Effector CD4-positive, alpha-beta T cell (primary cell): ENCODE measurements around the gene PPP1R26.
"Not testable (repeated sequence)": the region's sequence is repeated elsewhere in the genome, so short reads cannot be mapped to it uniquely, and the experiment has no call there.

Experiments used
- DNase-seq: peaks from one replicate; pipeline ENCODE4 v3.0.0-alpha.2; 2020

Gene PPP1R26

GRCh38 chr9:135505406-135506187 lies 26.0 kb downstream of the PPP1R26 start:
- no peak for DNase-seq

DNA sequence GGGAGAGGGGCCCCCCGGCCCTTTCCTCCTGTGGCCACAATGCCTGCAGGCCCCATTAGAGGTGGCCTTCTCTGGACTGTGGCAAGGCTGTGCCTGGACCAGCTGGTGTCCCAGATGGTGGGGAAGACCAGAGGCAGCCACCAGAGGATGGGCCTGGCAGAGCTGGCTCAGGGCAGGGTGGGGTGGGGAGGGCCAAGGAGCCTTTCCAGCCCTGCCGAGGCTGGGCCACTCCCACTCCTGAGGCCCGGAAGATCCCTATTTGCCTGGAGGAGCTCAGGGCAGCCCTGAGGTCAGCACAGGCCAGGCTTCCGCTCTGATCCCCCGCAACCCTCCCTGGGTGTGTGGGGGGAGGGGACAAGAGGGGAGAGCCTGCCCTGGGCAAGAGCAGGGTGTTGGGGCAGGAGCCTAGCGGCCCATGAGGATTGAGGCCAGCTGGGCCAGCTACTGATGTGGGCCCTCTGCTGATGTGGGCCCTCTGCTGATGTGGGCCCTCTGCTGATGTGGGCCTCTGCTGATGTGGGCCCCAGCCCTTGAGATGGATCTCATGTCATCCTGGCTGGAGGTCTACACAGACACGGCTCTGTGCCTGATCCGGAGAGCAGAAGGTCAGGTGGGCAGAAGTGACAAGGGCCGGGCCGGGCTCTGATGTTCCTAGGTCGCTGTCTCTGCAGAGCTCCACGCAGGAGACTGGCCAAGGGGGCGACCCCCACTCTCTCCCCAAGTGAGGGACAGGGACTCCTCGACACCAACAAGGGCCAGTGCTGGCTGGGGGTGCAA lies 26.9 kb downstream of the PPP1R26 start:
- no peak for DNase-seq

DNA sequence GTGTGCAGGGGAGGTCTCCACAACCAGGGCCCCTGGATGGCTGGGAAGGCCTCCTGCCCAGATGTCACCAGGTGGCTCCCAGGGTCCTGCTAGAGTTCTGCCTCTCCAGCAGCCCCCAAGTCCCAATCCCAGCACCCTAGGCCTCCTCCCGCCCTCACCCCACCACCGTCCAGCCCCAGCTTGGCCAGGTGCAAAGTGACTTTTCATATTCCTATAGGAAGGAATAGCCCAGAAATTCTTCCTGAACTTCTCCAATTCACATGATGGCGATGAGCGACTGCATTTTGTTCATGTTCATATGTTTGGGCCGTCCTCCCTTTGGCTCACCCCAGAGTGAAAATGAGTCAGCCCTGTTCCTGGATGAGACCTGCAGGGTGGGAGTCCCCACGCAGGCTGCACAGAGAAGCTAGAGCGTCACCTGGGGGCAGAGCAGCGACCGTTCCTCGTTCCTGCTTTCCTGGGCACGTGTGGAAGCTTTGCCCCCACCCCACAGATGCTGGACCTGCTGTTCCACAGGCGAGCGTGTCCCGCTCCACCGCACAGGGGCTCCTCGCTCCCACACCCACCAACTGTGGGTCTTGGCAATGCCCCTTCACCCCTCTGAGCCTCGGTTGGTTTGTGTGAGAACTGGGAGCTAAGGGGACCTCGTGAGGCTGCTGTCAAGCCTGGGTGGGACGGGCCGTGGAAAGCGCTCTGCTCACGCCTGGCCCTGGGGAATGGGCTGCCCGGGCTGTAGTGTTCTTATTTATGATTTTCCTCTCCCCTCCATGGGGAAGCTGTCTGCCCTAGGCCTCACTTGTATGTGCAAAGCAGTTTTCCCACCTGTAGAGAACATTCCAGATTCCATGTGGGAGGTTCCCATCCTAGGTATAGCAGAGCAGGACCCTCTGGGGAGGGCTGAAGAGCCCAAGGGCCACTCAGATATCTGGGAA lies 27.8 kb downstream of the PPP1R26 start:
- no peak for DNase-seq

DNA sequence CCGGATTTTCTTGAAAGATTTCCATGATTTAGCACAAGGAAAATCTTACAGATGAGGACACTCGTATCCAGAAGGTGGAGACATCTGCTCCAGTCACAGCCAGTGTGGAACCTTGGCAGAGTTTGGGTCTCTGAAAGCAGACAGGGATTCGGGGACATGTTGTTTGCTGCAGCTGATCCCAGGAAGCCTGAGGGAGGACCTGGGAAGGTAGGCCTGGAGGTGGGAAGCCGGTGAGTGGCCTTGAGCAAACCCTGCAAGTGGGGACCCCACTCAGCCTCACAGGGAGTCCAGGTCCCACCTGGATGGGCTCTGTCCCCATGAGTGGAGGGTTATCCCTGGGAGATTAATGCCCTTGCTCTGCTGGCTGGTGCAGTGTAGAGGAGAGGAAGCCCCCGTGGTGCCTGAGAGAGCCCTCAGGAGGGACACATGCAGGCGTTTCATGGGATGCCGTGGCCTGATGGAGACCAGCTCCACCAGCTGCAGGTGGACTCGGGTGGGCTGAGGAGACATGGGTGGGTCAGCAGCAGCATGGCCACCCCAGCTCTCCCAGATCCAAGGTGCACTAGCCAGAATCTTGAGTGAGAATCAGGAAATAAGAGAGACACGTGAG lies 28.7 kb downstream of the PPP1R26 start:
- no peak for DNase-seq

DNA sequence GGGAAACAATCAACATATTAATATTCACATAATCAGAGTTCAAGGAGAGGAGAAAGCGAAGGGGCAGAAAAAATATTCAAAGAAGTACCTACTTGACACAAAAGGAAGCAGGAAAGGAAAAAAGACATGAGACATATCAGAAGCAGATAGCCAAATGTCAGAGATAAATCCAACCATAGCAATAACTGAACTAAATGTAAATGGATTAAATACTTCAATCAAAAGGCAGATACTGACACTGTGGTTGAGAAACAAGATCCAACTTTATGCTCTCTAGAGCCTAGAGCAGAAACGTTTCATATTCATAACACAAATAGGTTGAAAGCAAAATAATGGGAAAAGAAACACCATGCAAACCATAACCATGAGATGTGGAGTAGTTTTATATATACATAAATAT lies 29.9 kb downstream of the PPP1R26 start:
- DNase-seq: no peak

- no peak for DNase-seq
These were observed 32.6 kb downstream of the PPP1R26 start for GRCh38 chr9:135512241-135512603.

GRCh38 chr9:135512904-135513303 lies 33.3 kb downstream of the PPP1R26 start:
- no peak for DNase-seq

DNA sequence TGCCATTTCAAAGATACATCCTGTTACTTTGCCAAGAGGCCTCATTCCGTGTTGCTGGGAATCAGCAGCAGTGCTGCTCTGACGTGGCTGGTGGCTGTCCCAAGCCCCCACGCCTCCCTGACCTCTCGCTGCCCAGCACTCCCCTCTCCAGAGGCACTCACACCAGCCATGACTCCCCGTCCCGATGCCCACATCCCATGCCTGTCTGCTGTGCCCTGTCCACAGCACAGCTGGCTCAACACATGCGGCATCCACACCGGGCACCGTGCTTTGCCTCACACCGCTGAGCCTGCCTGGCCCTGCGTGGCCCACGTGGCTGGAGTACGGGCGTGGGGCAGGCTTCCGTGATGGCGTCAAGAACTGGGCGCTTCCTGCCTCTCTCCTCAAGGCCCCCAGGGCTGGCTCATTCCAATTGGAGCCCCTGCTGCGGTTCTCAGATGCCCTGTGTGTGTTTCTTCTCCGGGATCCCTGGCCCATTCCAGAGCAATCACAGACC lies 33.8 kb downstream of the PPP1R26 start:
- DNase-seq: no peak

- DNase-seq: not testable (repeated sequence)
These were observed 34.3 kb downstream of the PPP1R26 start for GRCh38 chr9:135513906-135514305.

DNA sequence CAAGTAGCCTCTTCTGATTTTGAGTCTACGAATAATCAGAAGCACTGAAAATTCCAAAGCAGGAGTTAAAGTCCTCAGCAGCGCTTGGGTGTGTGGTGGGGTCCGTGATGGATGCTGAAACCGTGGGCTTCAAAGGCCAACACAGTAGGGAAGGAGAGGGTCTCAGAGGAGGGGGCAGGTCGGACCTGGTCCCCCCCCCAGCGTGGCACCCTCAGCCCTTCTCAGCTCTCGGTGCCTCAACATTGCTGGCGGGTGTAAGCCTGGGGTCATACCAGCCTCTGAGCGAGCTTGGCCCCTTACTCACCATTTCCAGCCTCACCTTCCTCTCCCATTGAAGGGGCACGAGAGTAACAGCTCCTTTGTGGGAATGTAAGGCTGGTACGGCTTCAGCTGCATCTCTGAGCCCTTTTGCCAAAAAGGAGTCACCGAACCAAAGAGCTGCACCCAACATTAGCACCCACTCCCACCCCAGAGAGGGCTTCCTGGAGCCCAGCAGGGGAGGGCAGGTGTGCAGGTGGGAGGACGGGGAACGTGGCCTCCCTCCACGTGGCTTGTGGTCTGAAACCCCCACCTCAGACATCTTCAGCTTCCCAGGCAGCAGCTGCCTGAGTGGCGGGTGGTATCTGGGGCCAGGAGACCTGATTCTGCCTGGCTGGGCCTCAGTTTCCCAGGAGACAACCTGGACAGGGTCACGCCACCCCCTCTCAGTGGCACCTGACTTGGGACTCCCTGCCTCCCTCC lies 34.9 kb downstream of the PPP1R26 start:
- DNase-seq: no peak

- no peak for DNase-seq
These were observed 35.7 kb downstream of the PPP1R26 start for GRCh38 chr9:135515083-135515951.

DNA sequence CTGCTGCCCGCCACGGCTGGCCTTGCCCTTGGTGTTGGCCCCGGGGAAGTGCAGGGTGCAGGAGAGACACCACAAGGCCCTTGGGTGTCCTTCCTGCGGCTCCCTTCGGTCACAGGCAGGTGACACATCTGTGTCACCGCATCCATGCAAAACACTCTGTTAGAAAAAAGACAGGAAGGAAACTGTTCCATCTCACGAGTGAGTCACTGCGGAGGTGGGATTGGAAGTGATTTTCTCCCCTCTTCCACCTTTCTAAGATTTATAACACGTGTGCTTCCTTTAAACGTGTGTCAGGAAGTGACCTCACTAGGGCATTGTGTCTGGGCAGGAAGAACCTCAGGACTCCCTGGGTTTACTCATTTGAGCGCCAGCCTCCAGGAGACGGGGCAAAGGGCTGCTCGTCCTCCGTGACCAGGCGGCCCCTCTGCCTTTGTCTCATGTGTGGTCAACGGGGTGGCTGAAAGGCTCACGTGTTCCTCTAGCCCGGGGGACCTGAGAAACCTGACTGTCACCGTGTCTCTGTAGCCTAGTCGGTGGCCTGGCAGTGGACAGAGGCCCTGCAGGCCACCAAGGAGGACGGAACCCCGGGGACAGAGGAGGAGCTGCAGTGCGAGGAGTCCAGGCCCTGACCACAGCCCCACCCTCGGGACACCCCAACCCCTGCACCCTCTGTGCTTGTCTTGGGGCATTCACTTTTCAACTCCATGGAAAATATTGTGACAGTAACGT lies 36.7 kb downstream of the PPP1R26 start:
- DNase-seq: no peak

GRCh38 chr9:135517407-135517822 lies 37.8 kb downstream of the PPP1R26 start:
- DNase-seq: no peak

- no peak for DNase-seq
These were observed 39.8 kb downstream of the PPP1R26 start for GRCh38 chr9:135519179-135519971.

GRCh38 chr9:135520916-135521607 lies 41.5 kb downstream of the PPP1R26 start, which contains the start of gene LCN1:
Gene LCN1 (plus strand): TSS chr9:135521440. CDS start chr9:135521498, 58 bp downstream.
- DNase-seq: no peak

GRCh38 chr9:135521608-135522095 lies 42.1 kb downstream of the PPP1R26 start:
- DNase-seq: no peak

- DNase-seq: no peak
These were observed 42.7 kb downstream of the PPP1R26 start for GRCh38 chr9:135522137-135522877.
